ENCODE measurements around the gene NAXD.
A peak's percentile ranks its signal among the peaks of the same experiment; 100 is the strongest.
"Not testable (repeated sequence)": the region's sequence is repeated elsewhere in the genome, so short reads cannot be mapped to it uniquely, and the experiment has no call there.

NAXD gene

GRCh38 chr13:110628477-110628793 is 13.1 kb downstream of the NAXD start:
- TF ChIP-seq CTCF (conservative IDR thresholded peaks at IDR 0.05; ENCODE audit: control insufficient read depth, insufficient read depth, low read depth, low read length): no peak
- no peak overlapping the region for H3K4me3 ChIP-seq (ENCODE audit: control insufficient read depth, low read depth, low read length)
- DNase-seq (ENCODE audit: low read depth): peak; percentile 79

GRCh38 chr13:110628952-110629701 is 13.8 kb downstream of the NAXD start:
- TF ChIP-seq CTCF (conservative IDR thresholded peaks at IDR 0.05; ENCODE audit: control insufficient read depth, insufficient read depth, low read depth, low read length): no peak
- peak; percentile 82 for DNase-seq (ENCODE audit: low read depth)
- no peak overlapping the region for H3K4me3 ChIP-seq (ENCODE audit: control insufficient read depth, low read depth, low read length)

- DNase-seq (ENCODE audit: low read depth): peak; percentile 68
- H3K4me3 ChIP-seq (ENCODE audit: control insufficient read depth, low read depth, low read length): no peak overlapping the region
- TF ChIP-seq CTCF (conservative IDR thresholded peaks at IDR 0.05; ENCODE audit: control insufficient read depth, insufficient read depth, low read depth, low read length): no peak
Measured at GRCh38 chr13:110629735-110630134, 14.4 kb downstream of the NAXD start.

DNA sequence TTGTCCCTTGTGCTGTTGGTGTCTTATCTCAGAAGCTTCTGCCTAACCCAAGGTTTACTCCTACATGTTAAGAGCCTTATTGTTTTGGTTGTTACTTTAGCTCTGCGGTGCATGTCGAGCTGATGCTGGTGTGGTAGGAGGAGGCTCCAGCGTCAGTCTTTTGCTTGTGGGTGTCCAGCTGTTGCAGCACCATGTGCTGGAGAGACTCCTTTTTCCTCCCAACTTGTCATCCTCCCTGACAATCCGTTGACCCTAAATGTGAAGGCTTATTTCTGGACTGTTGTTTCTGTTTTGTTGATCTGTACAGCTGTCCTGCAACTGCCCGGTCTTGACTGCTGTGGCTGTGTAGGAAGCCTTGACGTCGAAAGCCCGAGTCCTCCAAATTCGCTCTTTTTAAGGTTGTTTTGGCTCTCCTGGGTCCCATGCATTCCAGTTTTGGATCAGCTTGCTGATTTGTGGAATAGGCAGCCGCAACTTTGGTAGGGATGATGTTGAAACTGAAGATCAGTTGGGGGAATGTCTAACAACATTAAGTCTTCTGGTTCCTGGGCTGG is 15.3 kb downstream of the NAXD start:
- DNase-seq (ENCODE audit: low read depth): no peak
- no peak for TF ChIP-seq CTCF (conservative IDR thresholded peaks at IDR 0.05; ENCODE audit: control insufficient read depth, insufficient read depth, low read depth, low read length)
- H3K4me3 ChIP-seq (ENCODE audit: control insufficient read depth, low read depth, low read length): no peak overlapping the region

- H3K4me3 ChIP-seq (ENCODE audit: control insufficient read depth, low read depth, low read length); DNase-seq (ENCODE audit: low read depth): not testable (repeated sequence)
Measured at GRCh38 chr13:110632255-110632654, 16.9 kb downstream of the NAXD start.

- no peak overlapping the region for H3K4me3 ChIP-seq (ENCODE audit: control insufficient read depth, low read depth, low read length)
- no peak for DNase-seq (ENCODE audit: low read depth)
- no peak for TF ChIP-seq CTCF (conservative IDR thresholded peaks at IDR 0.05; ENCODE audit: control insufficient read depth, insufficient read depth, low read depth, low read length)
Measured at GRCh38 chr13:110633776-110634175, 18.4 kb downstream of the NAXD start.

DNA sequence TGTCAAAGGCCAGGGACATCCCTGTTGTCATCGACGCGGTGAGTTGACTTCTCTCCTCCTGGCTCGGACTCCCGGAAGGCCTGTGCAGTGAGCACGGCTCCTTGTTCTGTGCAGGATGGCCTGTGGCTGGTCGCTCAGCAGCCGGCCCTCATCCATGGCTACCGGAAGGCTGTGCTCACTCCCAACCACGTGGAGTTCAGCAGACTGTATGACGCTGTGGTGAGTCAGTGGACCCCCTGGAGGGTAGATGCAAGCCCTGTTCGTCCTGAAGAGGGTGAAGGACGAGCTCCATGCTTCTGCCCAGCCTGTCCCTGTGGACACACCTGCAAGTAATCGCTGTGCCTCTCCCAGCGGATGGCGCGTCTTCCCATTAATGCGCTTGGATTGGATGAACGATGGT is 19.2 kb downstream of the NAXD start:
- TF ChIP-seq CTCF (conservative IDR thresholded peaks at IDR 0.05; ENCODE audit: control insufficient read depth, insufficient read depth, low read depth, low read length): no peak
- peak; percentile 93 for DNase-seq (ENCODE audit: low read depth)
- no peak overlapping the region for H3K4me3 ChIP-seq (ENCODE audit: control insufficient read depth, low read depth, low read length)
